Measurements from ENCODE around the gene SEPTIN5. TPM values are rescaled to one million over a fixed set of nuclear protein-coding genes. Genes with fewer than 3 reads are reported as not detected.

The SEPTIN5 gene
- total RNA-seq, 3 donors from 2014 or later (not counting 1 experiment from before 2014, with no cell fraction given) = 0.52 to 4.5 (median 1.9) TPM

GRCh38 chr22:19750507-19751490 lies 36.5 kb downstream of the SEPTIN5 start:
- H3K4me3 ChIP-seq (ENCODE audit: low read length) = no peak overlapping the region
- H3K4me3 Mint-ChIP-seq = no peak overlapping the region

DNA sequence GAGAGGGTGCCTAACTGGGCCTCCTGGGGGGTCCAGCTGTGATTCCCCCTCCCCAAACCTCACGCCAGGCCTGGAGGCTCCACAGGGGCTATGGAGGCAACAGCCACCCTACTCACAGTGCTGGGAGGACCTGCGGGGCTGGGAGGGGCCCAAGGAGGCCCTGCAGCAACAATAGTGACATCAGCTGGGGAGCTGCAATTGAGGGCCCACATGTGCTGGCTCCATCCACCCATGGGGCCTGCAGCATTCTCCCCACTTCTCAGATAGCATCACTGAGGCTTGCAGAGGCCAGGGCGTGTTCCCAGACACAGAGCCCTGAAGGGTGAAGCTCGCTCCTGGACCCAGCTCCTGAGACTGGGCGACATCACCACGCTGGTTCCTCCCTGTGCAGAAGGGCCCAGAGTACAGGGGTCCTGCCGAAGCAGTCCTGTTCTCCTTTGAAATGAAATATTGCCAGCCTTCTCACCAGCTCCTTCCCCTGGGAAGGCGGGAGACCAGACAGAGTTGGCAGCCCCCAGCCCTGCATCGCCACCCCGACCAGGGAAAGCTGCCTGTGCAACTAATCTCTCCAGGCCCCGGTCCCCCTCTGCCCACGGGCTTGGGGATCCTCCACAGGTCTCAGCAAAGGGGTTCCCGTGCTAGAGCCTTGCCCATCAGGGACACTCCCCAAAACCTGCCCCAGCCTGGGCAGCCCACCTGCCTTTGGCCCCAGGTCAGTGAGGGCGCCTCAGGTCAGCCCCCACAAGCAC lies 37.4 kb downstream of the SEPTIN5 start:
- 87% methylated on average over 14 of the region's 14 CpGs for WGBS (ENCODE audit: insufficient coverage)
- Mint-ChIP-seq H3K4me3 (no peak overlapping the region), H3K4me1 (no peaks in the 10 kb centered on the region), H3K9me3 (no peaks in the 10 kb centered on the region), H3K27me3 (ENCODE audit: low read depth in 2 of 2) (peaks cover 19 to 23% of the 10 kb centered on the region in 2 donors), H3K27ac (no peak overlapping the region), H3K36me3 (no peaks in the 10 kb centered on the region)
- TF ChIP-seq CTCF (IDR thresholded peaks at IDR 0.05) = no peak
- no peak for DNase-seq
- Histone ChIP-seq H3K4me3 (ENCODE audit: low read length) (no peak overlapping the region), H3K27ac (ENCODE audit: low read length) (no peak overlapping the region), H3K27me3 (ENCODE audit: control insufficient read depth, insufficient read depth, low read length) (peaks cover 25% of the 10 kb centered on the region), H3K36me3 (ENCODE audit: control insufficient read depth, insufficient read depth, low read length) (no peaks in the 10 kb centered on the region), H3K9me3 (ENCODE audit: control insufficient read depth, insufficient read depth, low read length) (no peaks in the 10 kb centered on the region), H3K4me1 (ENCODE audit: control insufficient read depth, insufficient read depth, low read length) (peaks cover 11% of the 10 kb centered on the region)
- intact Hi-C loops (cut with micrococcal nuclease) = no loop called here
- no peak for ATAC-seq

More at GRCh38 chr22:19750507-19751490, 36.5 kb downstream of the SEPTIN5 start:
- peaks cover 14 to 23% of the 10 kb centered on the region in 2 donors for H3K27me3 Mint-ChIP-seq (ENCODE audit: low read depth in 2 of 2)
- H3K27me3 ChIP-seq (ENCODE audit: control insufficient read depth, insufficient read depth, low read length) = peaks cover 17% of the 10 kb centered on the region
- peaks cover 3% of the 10 kb centered on the region for H3K4me1 ChIP-seq (ENCODE audit: control insufficient read depth, insufficient read depth, low read length)
- H3K9me3 ChIP-seq (ENCODE audit: control insufficient read depth, insufficient read depth, low read length) = no peaks in the 10 kb centered on the region
- H3K9me3 Mint-ChIP-seq = no peaks in the 10 kb centered on the region
- intact Hi-C loops (cut with micrococcal nuclease) = no loop called here
- TF ChIP-seq CTCF (IDR thresholded peaks at IDR 0.05) = no peak
- DNase-seq (no peak), ATAC-seq (no peak)
- no peak overlapping the region for H3K27ac ChIP-seq (ENCODE audit: low read length)
- H3K4me1 Mint-ChIP-seq = no peaks in the 10 kb centered on the region
- H3K36me3 ChIP-seq (ENCODE audit: control insufficient read depth, insufficient read depth, low read length) = no peaks in the 10 kb centered on the region
- H3K36me3 Mint-ChIP-seq = no peaks in the 10 kb centered on the region
- H3K27ac Mint-ChIP-seq = no peak overlapping the region
- 89% methylated on average over 25 of the region's 27 CpGs for WGBS (ENCODE audit: insufficient coverage)

GRCh38 chr22:19753090-19753842 lies 39.0 kb downstream of the SEPTIN5 start:
- Histone ChIP-seq H3K27me3 (ENCODE audit: control insufficient read depth, insufficient read depth, low read length) (peaks cover 30% of the 10 kb centered on the region), H3K4me1 (ENCODE audit: control insufficient read depth, insufficient read depth, low read length) (peaks cover 18% of the 10 kb centered on the region), H3K27ac (ENCODE audit: low read length) (no peak overlapping the region), H3K4me3 (ENCODE audit: low read length) (no peak overlapping the region), H3K9me3 (ENCODE audit: control insufficient read depth, insufficient read depth, low read length) (no peaks in the 10 kb centered on the region), H3K36me3 (ENCODE audit: control insufficient read depth, insufficient read depth, low read length) (no peaks in the 10 kb centered on the region)
- Mint-ChIP-seq H3K4me1 (peaks cover 0 to 9% of the 10 kb centered on the region in 2 donors), H3K36me3 (no peaks in the 10 kb centered on the region), H3K27ac (no peak overlapping the region), H3K9me3 (no peaks in the 10 kb centered on the region), H3K27me3 (ENCODE audit: low read depth in 2 of 2) (peaks cover 31 to 35% of the 10 kb centered on the region in 2 donors), H3K4me3 (no peak overlapping the region)
- ATAC-seq = no peak
- TF ChIP-seq CTCF (IDR thresholded peaks at IDR 0.05) = no peak
- WGBS (ENCODE audit: insufficient coverage) = 89% methylated on average over 10 of the region's 10 CpGs
- DNase-seq = no peak
- intact Hi-C loops (cut with micrococcal nuclease) = no loop called here

Data from natural killer cell (primary cell).